SK-N-SH treated with all-trans-retinoic acid at 6 μM for 48 hours (cell line): ENCODE data around the gene GRID1.

ENCODE experiments used
- ATAC-seq: fragments of 200-7000 bp; cut with Tn5 transposase; 3 replicates; pipeline ENCODE4 v1.9.1; 2020; ENCODE audit warnings: mild to moderate bottlenecking, moderate library complexity
- ARNTL ChIP-seq: fragments of 450-650 bp; formaldehyde crosslinking; IDR thresholded peaks from 2 replicates; pipeline ENCODE4 v1.5.0; 2020; ENCODE audit warnings: low read depth, mild to moderate bottlenecking, moderate library complexity, borderline replicate concordance
- CREB5 ChIP-seq: fragments of 250-450 bp; sonication (Bioruptor Pico); IDR thresholded peaks from 2 replicates; pipeline ENCODE4 v1.5.1; 2020; ENCODE audit warnings: low read depth, mild to moderate bottlenecking, moderate library complexity
- CSDC2 ChIP-seq: fragments of 250-450 bp; sonication (Bioruptor Pico); IDR thresholded peaks from 2 replicates; pipeline ENCODE4 v1.5.0; 2020; ENCODE audit warnings: mild to moderate bottlenecking, moderate library complexity
- CSRNP3 ChIP-seq: fragments of 250-450 bp; sonication (Bioruptor Pico); IDR thresholded peaks from 2 replicates; pipeline ENCODE4 v1.5.1; 2021; ENCODE audit warnings: mild to moderate bottlenecking, moderate library complexity
- ESRRG ChIP-seq: fragments of 250-450 bp; sonication (Bioruptor Pico); IDR thresholded peaks from 2 replicates; pipeline ENCODE4 v1.6.1; 2021; ENCODE audit warnings: mild to moderate bottlenecking
- GLIS3 ChIP-seq: fragments of 250-450 bp; sonication (Bioruptor Pico); IDR thresholded peaks from 2 replicates; pipeline ENCODE4 v1.5.0; 2020; ENCODE audit warnings: mild to moderate bottlenecking, moderate library complexity
- ISL1 ChIP-seq: fragments of 250-450 bp; sonication (Bioruptor Pico); IDR thresholded peaks from 2 replicates; pipeline ENCODE4 v2.1.2; 2022; ENCODE audit warnings: mild to moderate bottlenecking, moderate library complexity
- OSR1 ChIP-seq: fragments of 250-450 bp; sonication (Bioruptor Pico); IDR thresholded peaks from 2 replicates; pipeline ENCODE4 v1.8.0; 2022; ENCODE audit warnings: moderate library complexity, mild to moderate bottlenecking, inconsistent platforms
- PATZ1 ChIP-seq: fragments of 250-450 bp; sonication (Bioruptor Pico); IDR thresholded peaks from 2 replicates; pipeline ENCODE4 v1.8.0; 2020; ENCODE audit warnings: mild to moderate bottlenecking, moderate library complexity, borderline replicate concordance
- POU6F1 ChIP-seq: fragments of 250-450 bp; sonication (Bioruptor Pico); IDR thresholded peaks from 2 replicates; pipeline ENCODE4 v1.8.0; 2021; ENCODE audit warnings: low read depth, mild to moderate bottlenecking, moderate library complexity, borderline replicate concordance
- PPARA ChIP-seq: fragments of 250-450 bp; sonication (Bioruptor Pico); IDR thresholded peaks from 2 replicates; pipeline ENCODE4 v1.5.0; 2020; ENCODE audit warnings: mild to moderate bottlenecking, borderline replicate concordance
- SNAI2 ChIP-seq: fragments of 250-450 bp; sonication (Bioruptor Pico); IDR thresholded peaks from 2 replicates; pipeline ENCODE4 v1.5.0; 2020; ENCODE audit warnings: mild to moderate bottlenecking, moderate library complexity
- TCF4 ChIP-seq: fragments of 250-450 bp; sonication (Bioruptor Pico); IDR thresholded peaks from 2 replicates; pipeline ENCODE4 v1.8.0; 2021; ENCODE audit warnings: mild to moderate bottlenecking, moderate library complexity, borderline replicate concordance
- TOX ChIP-seq: fragments of 250-450 bp; sonication (Bioruptor Pico); IDR thresholded peaks from 2 replicates; pipeline ENCODE4 v1.8.0; 2021; ENCODE audit warnings: mild to moderate bottlenecking, moderate library complexity, borderline replicate concordance
- TSHZ2 ChIP-seq: fragments of 250-450 bp; sonication (Bioruptor Pico); IDR thresholded peaks from 2 replicates; pipeline ENCODE4 v1.5.0; 2020; ENCODE audit warnings: mild to moderate bottlenecking, moderate library complexity
- ZC3H10 ChIP-seq: fragments of 250-450 bp; sonication (Bioruptor Pico); IDR thresholded peaks from 2 replicates; pipeline ENCODE4 v1.5.1; 2021; ENCODE audit warnings: mild to moderate bottlenecking, moderate library complexity
- ZFP3 ChIP-seq: fragments of 250-450 bp; sonication (Bioruptor Pico); IDR thresholded peaks from 2 replicates; pipeline ENCODE4 v1.5.0; 2020; ENCODE audit warnings: mild to moderate bottlenecking, moderate library complexity
- ZNF565 ChIP-seq: fragments of 450-650 bp; formaldehyde crosslinking; conservative IDR thresholded peaks from 2 replicates; pipeline ENCODE4 v1.5.0; 2020; ENCODE audit warnings: low read depth, mild to moderate bottlenecking, moderate library complexity

Gene GRID1

GRCh38 chr10:86249794-86250193, 116.8 kb downstream of the GRID1 start (continued):
- no peak for TF ChIP-seq TSHZ2 (CRISPR knock-in tag)

GRCh38 chr10:86248062-86248461, 118.5 kb downstream of the GRID1 start:
- ATAC-seq, result no peak
- TF ChIP-seq TOX (CRISPR knock-in tag) (no peak), ZNF565 (CRISPR knock-in tag) (no peak), ESRRG (no peak)

- no peak for ATAC-seq
- TF ChIP-seq CSRNP3 (no peak), SNAI2 (CRISPR knock-in tag) (no peak), ISL1 (no peak), ZNF565 (CRISPR knock-in tag) (no peak), POU6F1 (CRISPR knock-in tag) (no peak), PPARA (CRISPR knock-in tag) (no peak), ARNTL (CRISPR knock-in tag) (no peak), ZFP3 (CRISPR knock-in tag) (no peak), TOX (CRISPR knock-in tag) (no peak), CREB5 (CRISPR knock-in tag) (no peak), CSDC2 (CRISPR knock-in tag) (no peak), TSHZ2 (CRISPR knock-in tag) (no peak), TCF4 (CRISPR knock-in tag) (no peak), PATZ1 (no peak), OSR1 (CRISPR knock-in tag) (no peak), ZC3H10 (CRISPR knock-in tag) (no peak), GLIS3 (CRISPR knock-in tag) (no peak)
Measured at GRCh38 chr10:86247588-86247987, 119.0 kb downstream of the GRID1 start.
